AG04449 (cell line): ENCODE measurements around the gene TRPC4.

ENCODE experiments used
- CTCF ChIA-PET: fragments of 350-600 bp; formaldehyde crosslinking; extraction: SDS; loops from one replicate; lab custom pipeline; 2021; ENCODE audit warnings: antibody characterized with exemption; lab: Yijun Ruan, JAX
- POLR2A ChIA-PET: fragments of 400-600, 350-600 bp; formaldehyde crosslinking; extraction: SDS; loops from one replicate; lab custom pipeline; 2020; ENCODE audit warnings: antibody characterized with exemption, inconsistent platforms; lab: Yijun Ruan, JAX
- DNase-seq: peaks from one replicate; pipeline ENCODE4 v3.0.0-alpha.2; 2010; ENCODE audit warnings: low read depth, low spot score
- H3K4me3 ChIP-seq: 2 replicates; pipeline ENCODE4 v1.5.1; 2011; ENCODE audit warnings: low read depth, mild to moderate bottlenecking, control low read depth, low read length
- CTCF ChIP-seq: IDR thresholded peaks from one replicate; pipeline ENCODE4 v1.5.1; 2011; ENCODE audit warnings: mild to moderate bottlenecking, moderate library complexity, low read length, control low read depth, inconsistent platforms; ENCODE audit not compliant: insufficient read depth; ENCODE audit errors: missing control alignments

The TRPC4 gene

GRCh38 chr13:37747071-37747612, 122.4 kb downstream of the TRPC4 start:
- peak; percentile 54 for DNase-seq
- ChIA-PET CTCF (no interaction called here), POLR2A (no interaction called here)
- H3K4me3 ChIP-seq = no peak overlapping the region
- no peak for TF ChIP-seq CTCF

GRCh38 chr13:37741536-37741935, 128.0 kb downstream of the TRPC4 start:
- H3K4me3 ChIP-seq = no peak overlapping the region
- no peak for TF ChIP-seq CTCF
- POLR2A ChIA-PET = no interaction called here
- no peak for DNase-seq
- CTCF ChIA-PET = no interaction called here

GRCh38 chr13:37736045-37736444, 133.5 kb downstream of the TRPC4 start:
- H3K4me3 ChIP-seq = no peak overlapping the region
- no peak for DNase-seq
- ChIA-PET POLR2A (no interaction called here), CTCF (no interaction called here)
- TF ChIP-seq CTCF = no peak

- ChIA-PET POLR2A (no interaction called here), CTCF (no interaction called here)
- no peak overlapping the region for H3K4me3 ChIP-seq
- no peak for TF ChIP-seq CTCF
- no peak for DNase-seq
Measured at GRCh38 chr13:37735293-37735692, 134.3 kb downstream of the TRPC4 start.

GRCh38 chr13:37729876-37730275, 139.7 kb downstream of the TRPC4 start:
- POLR2A ChIA-PET = no interaction called here

More at GRCh38 chr13:37729876-37730275, 139.7 kb downstream of the TRPC4 start:
- no peak overlapping the region for H3K4me3 ChIP-seq
- CTCF ChIA-PET = no interaction called here
- no peak for TF ChIP-seq CTCF
- no peak for DNase-seq
